Hematopoietic multipotent progenitor cell treated with erythropoietin and hydrocortisone succinate and interleukin-3 and kit ligand, for 4 days (in vitro differentiated cells): ENCODE measurements around the gene GPR75.

Experiments used
- DNase-seq: peaks from one replicate; pipeline ENCODE4 v3.0.0-alpha.2; 2015

The GPR75 gene

GRCh38 chr2:53859206-53860181 lies at the start of gene GPR75:
TSS of gene GPR75 (minus strand) at chr2:53859967. CDS start at chr2:53854756, 5,211 bp downstream.
- no peak for DNase-seq

- no peak for DNase-seq
These were observed 47.8 kb upstream of the GPR75 start for GRCh38 chr2:53907582-53907981.

GRCh38 chr2:53905396-53905795 lies 45.6 kb upstream of the GPR75 start:
- DNase-seq, result no peak

GRCh38 chr2:53903011-53903410 lies 43.2 kb upstream of the GPR75 start:
- DNase-seq, result peak; percentile 9

GRCh38 chr2:53901192-53901591 lies 41.4 kb upstream of the GPR75 start:
- DNase-seq, result no peak

- no peak for DNase-seq
These were observed 37.1 kb upstream of the GPR75 start for GRCh38 chr2:53896864-53897263.

- DNase-seq, result no peak
These were observed 26.9 kb upstream of the GPR75 start for GRCh38 chr2:53886406-53887280.

- DNase-seq, result no peak
These were observed 25.1 kb upstream of the GPR75 start for GRCh38 chr2:53884883-53885282.

GRCh38 chr2:53881986-53882385 lies 22.2 kb upstream of the GPR75 start:
- DNase-seq, result no peak

GRCh38 chr2:53881360-53881759 lies 21.6 kb upstream of the GPR75 start:
- no peak for DNase-seq

GRCh38 chr2:53880756-53881155 lies 21.0 kb upstream of the GPR75 start:
- DNase-seq, result no peak

GRCh38 chr2:53877556-53877955 lies 17.8 kb upstream of the GPR75 start:
- DNase-seq, result no peak

- no peak for DNase-seq
These were observed 17.3 kb upstream of the GPR75 start for GRCh38 chr2:53877112-53877511.

GRCh38 chr2:53874401-53874950 lies 14.7 kb upstream of the GPR75 start:
- DNase-seq, result no peak

GRCh38 chr2:53867773-53868172 lies 8.0 kb upstream of the GPR75 start:
- no peak for DNase-seq

GRCh38 chr2:53867169-53867568 lies 7.4 kb upstream of the GPR75 start:
- no peak for DNase-seq

GRCh38 chr2:53865962-53866361 lies 6.2 kb upstream of the GPR75 start:
- no peak for DNase-seq

GRCh38 chr2:53865264-53865663 lies 5.5 kb upstream of the GPR75 start:
- no peak for DNase-seq

- DNase-seq, result no peak
These were observed 3.9 kb upstream of the GPR75 start for GRCh38 chr2:53863538-53864227.

- DNase-seq, result no peak
These were observed 2.1 kb upstream of the GPR75 start for GRCh38 chr2:53861824-53862223.

GRCh38 chr2:53856272-53856671 lies 3.5 kb downstream of the GPR75 start:
- DNase-seq, result no peak

GRCh38 chr2:53854678-53855077 lies 5.1 kb downstream of the GPR75 start:
- no peak for DNase-seq

GRCh38 chr2:53852532-53852931 lies 7.2 kb downstream of the GPR75 start:
- DNase-seq, result no peak
